H9 (cell line): Measurements from ENCODE around the gene SETDB1. TPM values are rescaled to one million over a fixed set of nuclear protein-coding genes. Genes with fewer than 3 reads are reported as not detected.

Experiments
- DNase-seq: peaks from one replicate; pipeline ENCODE4 v3.0.0-alpha.2; 2017
- H2AFZ ChIP-seq: one replicate; pipeline ENCODE4 v1.6.1; 2013; ENCODE audit warnings: mild to moderate bottlenecking, low read length, control low read depth, moderate library complexity
- H2AK5ac ChIP-seq: 2 replicates; pipeline ENCODE4 v1.6.1; 2013; ENCODE audit warnings: low read length, control low read depth, mixed read lengths; ENCODE audit not compliant: insufficient read length
- H2BK120ac ChIP-seq: one replicate; pipeline ENCODE4 v1.6.1; 2013; ENCODE audit warnings: low read depth, mild to moderate bottlenecking, low read length, control low read depth, inconsistent platforms; ENCODE audit not compliant: poor library complexity, severe bottlenecking
- H2BK12ac ChIP-seq: 2 replicates; pipeline ENCODE4 v1.6.1; 2013; ENCODE audit warnings: low read length, control low read depth, mixed read lengths, low read depth; ENCODE audit not compliant: insufficient read length
- H2BK15ac ChIP-seq: 2 replicates; pipeline ENCODE4 v1.6.1; 2013; ENCODE audit warnings: low read depth, low read length, control low read depth
- H2BK20ac ChIP-seq: one replicate; pipeline ENCODE4 v1.6.1; 2013; ENCODE audit warnings: low read depth, mild to moderate bottlenecking, low read length, control low read depth, inconsistent platforms; ENCODE audit not compliant: poor library complexity, severe bottlenecking
- H2BK5ac ChIP-seq: 2 replicates; pipeline ENCODE4 v1.6.1; 2013; ENCODE audit warnings: low read length, control low read depth, mixed read lengths; ENCODE audit not compliant: insufficient read length
- H3K14ac ChIP-seq: 2 replicates; pipeline ENCODE4 v1.6.1; 2013; ENCODE audit warnings: low read length, control low read depth; ENCODE audit not compliant: insufficient read depth
- H3K18ac ChIP-seq: 2 replicates; pipeline ENCODE4 v1.6.1; 2013; ENCODE audit warnings: low read depth, mild to moderate bottlenecking, mixed read lengths, low read length, control low read depth; ENCODE audit not compliant: insufficient read length
- H3K23ac ChIP-seq: 2 replicates; pipeline ENCODE4 v1.6.1; 2013; ENCODE audit warnings: low read length, control low read depth, mixed read lengths, low read depth; ENCODE audit not compliant: insufficient read length
- H3K23me2 ChIP-seq: 2 replicates; pipeline ENCODE4 v1.6.1; 2013; ENCODE audit warnings: low read depth, mild to moderate bottlenecking, mixed read lengths, low read length, control low read depth; ENCODE audit not compliant: insufficient read length, poor library complexity, severe bottlenecking
- H3K27ac ChIP-seq: 2 replicates; pipeline ENCODE4 v1.5.1; 2013; ENCODE audit warnings: low read length, control low read depth, mixed read lengths, low read depth; ENCODE audit not compliant: insufficient read length
- H3K27me3 ChIP-seq: 2 replicates; pipeline ENCODE4 v1.6.1; 2013; ENCODE audit warnings: low read length, control low read depth, inconsistent platforms; ENCODE audit not compliant: insufficient read depth
- H3K4ac ChIP-seq: 2 replicates; pipeline ENCODE4 v1.6.1; 2013; ENCODE audit warnings: low read depth, mild to moderate bottlenecking, control low read depth, inconsistent platforms, low read length, moderate library complexity
- H3K4me1 ChIP-seq: 2 replicates; pipeline ENCODE4 v1.6.1; 2013; ENCODE audit warnings: low read length, control low read depth, inconsistent platforms; ENCODE audit not compliant: insufficient read depth
- H3K4me2 ChIP-seq: 2 replicates; pipeline ENCODE4 v1.6.1; 2013; ENCODE audit warnings: low read length, control low read depth, mixed read lengths; ENCODE audit not compliant: insufficient read length, insufficient read depth
- H3K56ac ChIP-seq: 2 replicates; pipeline ENCODE4 v1.6.1; 2013; ENCODE audit warnings: low read depth, mild to moderate bottlenecking, mixed read lengths, low read length, control low read depth; ENCODE audit not compliant: insufficient read length
- H3K79me1 ChIP-seq: 2 replicates; pipeline ENCODE4 v1.6.1; 2013; ENCODE audit warnings: low read depth, mild to moderate bottlenecking, moderate library complexity, low read length, control low read depth, inconsistent platforms; ENCODE audit not compliant: insufficient read depth, poor library complexity, severe bottlenecking
- H3K79me2 ChIP-seq: 2 replicates; pipeline ENCODE4 v1.6.1; 2013; ENCODE audit warnings: low read length, control low read depth, inconsistent platforms; ENCODE audit not compliant: insufficient read depth
- H3K9ac ChIP-seq: 2 replicates; pipeline ENCODE4 v1.6.1; 2013; ENCODE audit warnings: low read length, control low read depth, mixed read lengths; ENCODE audit not compliant: insufficient read length; ENCODE audit errors: extremely low read depth
- H3K9me3 ChIP-seq: one replicate; pipeline ENCODE4 v1.6.1; 2013; ENCODE audit warnings: low read depth, low read length, inconsistent platforms; ENCODE audit not compliant: control insufficient read depth
- H3T11ph ChIP-seq: one replicate; pipeline ENCODE4 v1.6.1; 2013; ENCODE audit warnings: mild to moderate bottlenecking, low read length, control low read depth, inconsistent platforms
- H4K20me1 ChIP-seq: one replicate; pipeline ENCODE4 v1.6.1; 2013; ENCODE audit not compliant: control insufficient read depth, insufficient read length, insufficient read depth
- H4K5ac ChIP-seq: 2 replicates; pipeline ENCODE4 v1.6.1; 2013; ENCODE audit warnings: low read depth, mild to moderate bottlenecking, mixed read lengths, low read length, control low read depth; ENCODE audit not compliant: insufficient read length
- H4K8ac ChIP-seq: replicated peaks from 2 replicates; pipeline ENCODE4 v1.6.1; 2013; ENCODE audit warnings: low read length, control low read depth, mixed read lengths, low read depth; ENCODE audit not compliant: insufficient read length
- H4K91ac ChIP-seq: 2 replicates; pipeline ENCODE4 v1.6.1; 2013; ENCODE audit warnings: low read depth, mild to moderate bottlenecking, moderate library complexity, mixed read lengths, low read length, control low read depth; ENCODE audit not compliant: insufficient read length
- H3K27ac Mint-ChIP-seq, 3 experiments: 2 replicates in 2 of 3; 3 replicates in 1 of 3; pipeline ENCODE4 v1.8.0; 2020 to 2021; ENCODE audit warnings: mixed read lengths in 3 of 3, mild to moderate bottlenecking in 1 of 3, moderate library complexity in 1 of 3
- H3K27me3 Mint-ChIP-seq: 2 replicates; pipeline ENCODE4 v1.8.0; 2021; ENCODE audit warnings: low read depth, mild to moderate bottlenecking, moderate library complexity, mixed read lengths
- H3K36me3 Mint-ChIP-seq, 3 experiments: 2 replicates in 2 of 3; 3 replicates in 1 of 3; pipeline ENCODE4 v1.8.0; 2020 to 2021; ENCODE audit warnings: low read depth in 3 of 3, mixed read lengths in 3 of 3; ENCODE audit not compliant: insufficient read depth in 1 of 3
- H3K4me1 Mint-ChIP-seq, 2 experiments: 2 replicates each; pipeline ENCODE4 v1.8.0; 2020; ENCODE audit warnings: mixed read lengths in 2 of 2
- H3K4me3 Mint-ChIP-seq, 2 experiments: 2 replicates in 1 of 2; 3 replicates in 1 of 2; pipeline ENCODE4 v1.8.0; 2020 to 2021; ENCODE audit warnings: mild to moderate bottlenecking in 2 of 2, mixed read lengths in 2 of 2, moderate library complexity in 1 of 2
- H3K9me3 Mint-ChIP-seq, 2 experiments: 2 replicates in 1 of 2; 3 replicates in 1 of 2; pipeline ENCODE4 v1.8.0; 2020; ENCODE audit warnings: mild to moderate bottlenecking in 2 of 2, mixed read lengths in 2 of 2, moderate library complexity in 1 of 2
- WGBS: extraction: QIAGEN DNeasy Blood & Tissue Kit; methylation state at CpG from one replicate; pipeline ENCODE4 v1.1.7; 2013; ENCODE audit warnings: missing lambda C conversion rate, low lambda C conversion rate, mixed read lengths; ENCODE audit not compliant: insufficient read length; ENCODE audit errors: extremely low coverage; 5-methylcytosine and 5-hydroxymethylcytosine counted together
- total RNA-seq: library from RNA; stranded (reverse); gene quantifications from 2 replicates; pipeline ENCODE4 v1.2.1, GENCODE V29; 2021
- TF ChIP-seq, protein P1 (sequence below): fragments of 200-600 bp; sonication (generic); conservative IDR thresholded peaks from 3 replicates; pipeline ENCODE4 v1.8.0; 2021; ENCODE audit warnings: antibody characterized with exemption, mild to moderate bottlenecking

SETDB1 gene
- total RNA-seq, 1 experiment from 2014 or later = 62.1 TPM

GRCh38 chr1:150922519-150922975 is 3.6 kb upstream of the SETDB1 start:
- no peak overlapping the region for H2BK5ac ChIP-seq
- H3K23me2 ChIP-seq = no peaks in the 10 kb centered on the region
- H3K79me1 ChIP-seq = no peaks in the 10 kb centered on the region
- Mint-ChIP-seq H3K4me1 (peaks cover 10 to 14% of the 10 kb centered on the region in 2 experiments), H3K9me3 (peaks cover 0 to 3% of the 10 kb centered on the region in 2 experiments; a peak in 1 of 5 replicates), H3K36me3 (peaks cover 4 to 8% (median 7%) of the 10 kb centered on the region in 3 experiments; a peak in 6 of 7 replicates), H3K27me3 (no peaks in the 10 kb centered on the region; the same call in 1 of the 2 replicates), H3K4me3 (no peak overlapping the region), H3K27ac (peak overlapping the region in 2 of 3 experiments; percentile 46 to 55; a peak in 2 of 7 replicates)
- H3K4ac ChIP-seq = no peak overlapping the region
- H3K56ac ChIP-seq = no peak overlapping the region
- no CpG with 5 or more reads among the region's 2 CpGs for WGBS
- H3K18ac ChIP-seq = no peak overlapping the region
- H2AFZ ChIP-seq = peak overlapping the region; percentile 9
- H2BK20ac ChIP-seq = no peak overlapping the region
- H3K79me2 ChIP-seq = no peaks in the 10 kb centered on the region
- no peak overlapping the region for H3K27ac ChIP-seq
- no peak overlapping the region for H4K5ac ChIP-seq
- H2BK120ac ChIP-seq = no peak overlapping the region
- no peak overlapping the region for H3K4me2 ChIP-seq
- peak; percentile 74 for DNase-seq
- no peaks in the 10 kb centered on the region for H3K27me3 ChIP-seq
- H3K9me3 ChIP-seq = no peaks in the 10 kb centered on the region
- no peak overlapping the region for H3K23ac ChIP-seq
- TF ChIP-seq, protein P1, sequence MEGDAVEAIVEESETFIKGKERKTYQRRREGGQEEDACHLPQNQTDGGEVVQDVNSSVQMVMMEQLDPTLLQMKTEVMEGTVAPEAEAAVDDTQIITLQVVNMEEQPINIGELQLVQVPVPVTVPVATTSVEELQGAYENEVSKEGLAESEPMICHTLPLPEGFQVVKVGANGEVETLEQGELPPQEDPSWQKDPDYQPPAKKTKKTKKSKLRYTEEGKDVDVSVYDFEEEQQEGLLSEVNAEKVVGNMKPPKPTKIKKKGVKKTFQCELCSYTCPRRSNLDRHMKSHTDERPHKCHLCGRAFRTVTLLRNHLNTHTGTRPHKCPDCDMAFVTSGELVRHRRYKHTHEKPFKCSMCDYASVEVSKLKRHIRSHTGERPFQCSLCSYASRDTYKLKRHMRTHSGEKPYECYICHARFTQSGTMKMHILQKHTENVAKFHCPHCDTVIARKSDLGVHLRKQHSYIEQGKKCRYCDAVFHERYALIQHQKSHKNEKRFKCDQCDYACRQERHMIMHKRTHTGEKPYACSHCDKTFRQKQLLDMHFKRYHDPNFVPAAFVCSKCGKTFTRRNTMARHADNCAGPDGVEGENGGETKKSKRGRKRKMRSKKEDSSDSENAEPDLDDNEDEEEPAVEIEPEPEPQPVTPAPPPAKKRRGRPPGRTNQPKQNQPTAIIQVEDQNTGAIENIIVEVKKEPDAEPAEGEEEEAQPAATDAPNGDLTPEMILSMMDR = peak; percentile 86
- no peak overlapping the region for H2BK15ac ChIP-seq
- H4K8ac ChIP-seq = no peak overlapping the region
- no peaks in the 10 kb centered on the region for H4K20me1 ChIP-seq
- H4K91ac ChIP-seq = no peak overlapping the region
- H3K9ac ChIP-seq = no peak overlapping the region
- H2BK12ac ChIP-seq = no peak overlapping the region
- no peak overlapping the region for H3T11ph ChIP-seq
- no peak overlapping the region for H3K14ac ChIP-seq
- no peak overlapping the region for H2AK5ac ChIP-seq
- 0 out of 2 replicates have a peak, but pooled peaks cover 2% of the 10 kb centered on the region for H3K4me1 ChIP-seq
